Measurements from ENCODE around the gene ETV5.

- TF ChIP-seq CTCF (conservative IDR thresholded peaks at IDR 0.05; ENCODE audit: low read depth, low read length), result no peak
- no peak for TF ChIP-seq EZH2 (IDR thresholded peaks at IDR 0.05; ENCODE audit: borderline replicate concordance, low read depth, low read length, poor library complexity, severe bottlenecking)
Measured at GRCh38 chr3:186150041-186150830, 41.3 kb upstream of the ETV5 start.

Data from A673 (cell line).